Fibroblast of skin of abdomen (primary cell): Measurements from ENCODE around the gene TTC12.
"Not testable (repeated sequence)": the region's sequence is repeated elsewhere in the genome, so short reads cannot be mapped to it uniquely, and the experiment has no call there.

Experiments
- DNase-seq: peaks from one replicate; pipeline ENCODE4 v3.0.0-alpha.2; 2013

TTC12 gene

DNA sequence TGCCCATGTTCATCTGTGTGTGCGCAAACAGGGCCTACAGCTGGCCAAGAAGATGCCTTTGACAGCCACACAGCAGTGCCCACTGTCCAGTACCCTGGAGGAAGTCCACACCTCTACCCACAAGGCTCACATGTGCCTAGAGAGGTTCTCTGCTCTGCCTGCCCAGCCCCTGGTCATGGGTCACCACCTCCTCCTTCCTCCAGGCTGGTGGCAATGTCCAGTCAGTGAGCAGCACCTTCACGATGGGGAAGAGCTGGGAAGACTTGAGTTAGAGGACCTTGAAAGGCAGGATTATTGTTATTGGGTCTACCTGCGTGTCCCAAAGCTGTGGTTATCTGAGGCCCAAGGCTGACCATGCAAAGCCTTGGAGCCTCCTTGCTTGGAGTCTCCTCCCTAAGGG is 28.4 kb upstream of the TTC12 start:
- no peak for DNase-seq

DNA sequence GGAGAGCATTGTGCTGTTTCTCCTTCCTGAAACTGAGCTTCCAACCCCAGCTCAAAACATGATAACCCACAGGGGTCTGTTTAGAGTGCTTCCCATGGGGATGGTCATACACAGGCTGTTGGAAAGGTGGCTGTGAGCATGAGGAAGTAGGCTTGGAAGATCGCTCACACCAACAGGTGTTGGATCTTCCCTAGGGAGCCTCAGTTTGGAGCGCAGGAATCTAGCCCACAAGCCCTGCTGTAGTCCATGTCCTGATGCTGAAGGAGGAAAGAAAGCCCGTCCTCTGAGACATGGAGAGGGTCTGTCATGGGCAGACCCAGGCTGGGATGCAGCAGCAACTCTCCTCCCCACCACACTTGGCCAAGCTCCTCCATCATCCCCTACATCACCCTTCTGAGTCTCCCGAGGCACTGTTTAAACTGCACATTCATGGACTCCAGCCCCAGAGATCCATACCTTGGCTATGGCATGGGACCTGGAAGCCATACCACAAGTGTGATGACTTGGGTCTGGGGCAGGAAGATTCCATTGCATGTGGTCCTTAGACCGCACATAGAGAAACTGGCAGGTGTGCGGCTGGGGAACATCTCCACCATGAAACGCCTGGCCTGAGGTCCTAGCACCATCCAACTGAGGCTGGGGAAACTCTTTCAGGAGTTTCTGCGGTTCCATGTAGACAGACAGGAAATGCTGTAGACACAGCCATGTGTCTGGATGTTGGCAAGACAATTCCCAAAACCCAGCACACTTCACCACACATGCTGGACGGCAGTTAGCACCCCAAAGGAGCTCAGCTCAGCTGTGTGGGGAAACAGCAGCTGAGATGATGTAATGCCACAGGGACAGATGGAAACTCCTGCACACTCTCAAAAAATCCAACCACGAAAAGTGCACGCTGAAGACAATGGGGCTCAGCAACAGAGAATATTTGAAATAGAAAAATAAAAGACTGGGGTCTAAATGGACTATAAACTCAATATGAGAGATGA is 27.6 kb upstream of the TTC12 start:
- peak; percentile 92 for DNase-seq

DNA sequence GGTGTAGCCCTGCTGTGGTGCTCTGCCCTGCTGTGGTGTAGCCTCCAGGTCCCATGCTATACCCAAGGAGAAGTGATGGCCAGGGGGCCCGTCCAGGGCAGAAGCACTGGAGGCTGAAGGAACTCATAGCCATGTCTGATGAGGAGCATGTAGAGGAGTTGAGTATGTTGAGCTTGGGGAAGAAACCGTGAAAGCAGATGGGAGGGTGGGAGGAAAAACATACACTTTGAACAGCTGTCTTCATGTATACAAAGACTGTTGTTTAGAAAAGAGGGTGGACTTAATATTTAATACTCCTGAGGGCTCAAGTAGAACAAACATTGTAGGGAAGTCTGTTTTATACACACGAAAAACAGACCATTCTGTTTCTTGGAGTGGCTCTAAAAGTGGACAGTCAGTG is 26.6 kb upstream of the TTC12 start:
- DNase-seq: no peak

GRCh38 chr11:113288286-113288863 is 26.0 kb upstream of the TTC12 start:
- no peak for DNase-seq

GRCh38 chr11:113289431-113290187 is 24.8 kb upstream of the TTC12 start:
- peak; percentile 60 for DNase-seq

GRCh38 chr11:113293936-113294335 is 20.4 kb upstream of the TTC12 start:
- DNase-seq: no peak

DNA sequence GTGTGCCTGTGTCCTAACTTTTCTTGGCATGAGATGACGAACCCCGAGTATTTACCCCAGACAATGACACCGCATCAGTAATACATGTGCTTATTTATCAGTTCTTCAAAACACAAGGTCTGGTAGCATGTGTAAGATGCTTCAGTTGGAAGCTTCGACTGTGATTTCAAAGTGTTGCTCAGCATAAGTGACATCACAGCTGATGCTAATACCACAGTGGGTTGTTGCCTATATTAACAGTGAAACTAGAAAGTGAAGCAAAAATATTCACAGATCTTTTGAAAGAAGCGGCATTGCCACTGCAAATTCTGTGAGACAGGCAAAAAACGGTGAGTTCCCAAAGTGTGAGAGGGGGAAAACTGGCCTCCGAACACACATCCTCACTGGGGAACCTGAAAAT is 18.4 kb upstream of the TTC12 start:
- DNase-seq: no peak

GRCh38 chr11:113296447-113297205 is 17.8 kb upstream of the TTC12 start:
- DNase-seq: no peak

DNA sequence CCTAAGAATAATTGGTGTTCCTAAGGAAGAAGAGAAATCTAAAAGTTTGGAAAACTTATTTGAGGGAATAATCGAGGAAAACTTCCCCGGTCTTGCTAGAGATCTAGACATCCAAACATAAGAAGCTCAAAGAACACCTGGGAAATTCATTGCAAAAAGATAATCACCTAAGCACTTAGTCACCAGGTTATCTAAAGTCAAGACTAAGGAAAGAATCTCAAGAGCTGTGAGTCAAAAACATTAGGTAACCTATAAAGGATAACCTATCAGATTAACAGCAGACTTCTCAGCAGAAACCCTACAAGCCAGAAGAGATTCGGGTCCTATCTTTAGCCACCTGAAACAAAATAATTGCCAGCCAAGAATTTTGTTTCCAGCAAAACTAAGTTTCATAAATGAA is 15.9 kb upstream of the TTC12 start:
- DNase-seq: not testable (repeated sequence)

- no peak for DNase-seq
These were observed 9.5 kb upstream of the TTC12 start for GRCh38 chr11:113304916-113305315.

DNA sequence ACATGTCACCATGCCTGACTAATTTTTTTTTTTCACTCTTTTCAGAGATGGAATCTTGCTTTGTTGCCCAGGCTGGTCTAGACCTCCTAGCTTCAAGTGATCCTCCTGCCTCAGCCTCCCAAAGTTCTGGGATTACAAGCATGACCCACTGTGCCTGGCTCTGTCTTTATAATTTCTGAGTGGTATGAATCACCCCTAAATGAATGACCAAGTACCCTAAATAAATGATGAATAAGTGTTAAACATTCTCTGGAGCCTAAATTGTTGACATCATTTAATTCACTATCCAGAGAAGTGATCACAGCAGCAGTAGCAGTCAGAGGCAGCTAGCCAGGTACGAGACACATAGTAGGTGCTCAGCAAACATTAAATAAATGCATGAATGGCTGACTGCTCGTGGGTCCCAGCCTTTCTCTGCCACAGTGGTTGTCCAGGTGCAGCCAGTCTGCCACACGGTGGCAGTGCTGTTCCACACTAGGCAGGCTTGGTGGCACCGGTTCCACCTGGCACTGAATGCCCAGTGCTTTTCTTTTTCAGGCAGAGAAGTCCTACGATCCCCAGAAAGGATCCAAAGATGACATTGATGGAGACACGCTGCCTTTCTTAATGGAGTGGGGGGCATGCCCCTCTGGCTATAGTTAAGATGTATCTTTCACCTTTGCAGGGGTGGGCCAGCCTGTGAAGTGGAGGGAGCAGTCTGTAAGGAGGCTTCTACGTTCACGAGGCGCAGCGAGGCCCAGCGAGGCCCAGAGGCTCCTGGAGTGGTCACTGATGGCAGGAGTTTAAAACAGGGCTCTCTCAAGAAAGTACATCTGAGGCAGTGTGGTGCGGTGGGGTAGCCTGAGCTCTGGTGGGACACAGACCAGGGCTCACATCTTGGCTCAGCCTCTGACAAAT is 8.7 kb upstream of the TTC12 start:
- peak; percentile 47 for DNase-seq

GRCh38 chr11:113308601-113309000 is 5.8 kb upstream of the TTC12 start:
- DNase-seq: no peak

- no peak for DNase-seq
These were observed 2.8 kb upstream of the TTC12 start for GRCh38 chr11:113311536-113311935.

- no peak for DNase-seq
These were observed 782 bp upstream of the TTC12 start for GRCh38 chr11:113313601-113314000.

GRCh38 chr11:113314065-113314388 is 356 bp upstream of the TTC12 start:
- no peak for DNase-seq

DNA sequence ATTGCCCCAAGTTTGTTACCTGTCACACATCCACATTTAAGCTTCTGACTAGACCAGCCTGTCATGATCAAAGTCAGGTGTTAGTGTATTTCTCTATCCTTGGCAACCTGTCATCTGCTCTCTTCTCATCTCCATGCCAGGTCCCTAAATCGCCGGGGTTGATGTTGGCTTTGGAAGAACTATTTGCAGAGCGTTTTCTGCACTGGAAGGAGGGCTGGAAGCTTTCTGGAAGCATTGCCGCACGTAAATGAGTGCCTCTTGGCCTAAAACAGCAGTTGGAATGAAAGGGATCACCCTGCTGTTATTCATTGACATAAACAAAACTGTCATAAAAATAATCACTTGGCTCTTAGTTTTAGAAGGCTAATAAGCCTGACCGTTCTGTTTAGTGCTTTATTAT is 1.4 kb downstream of the TTC12 start:
- DNase-seq: no peak

- DNase-seq: no peak
These were observed 1.9 kb downstream of the TTC12 start for GRCh38 chr11:113316256-113316655.

DNA sequence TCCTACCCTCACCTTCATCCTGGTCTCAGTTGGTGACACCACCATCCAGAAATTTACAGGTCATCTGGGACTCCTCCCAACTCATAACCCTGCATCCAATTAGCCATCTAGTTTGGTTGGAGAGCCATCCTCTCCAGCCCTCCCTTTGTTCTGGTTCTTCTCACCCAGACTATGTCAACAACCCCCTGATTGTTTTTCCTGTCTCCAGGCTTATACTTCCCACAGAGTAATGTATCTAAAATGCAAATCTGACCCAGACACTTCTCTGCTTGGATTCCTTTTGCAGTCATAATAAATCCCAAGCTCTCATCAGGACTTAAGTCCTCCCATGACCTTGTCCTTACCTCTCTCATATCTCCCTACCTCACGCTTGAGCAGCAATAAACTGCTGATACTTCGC is 3.0 kb downstream of the TTC12 start:
- DNase-seq: peak; percentile 1

DNA sequence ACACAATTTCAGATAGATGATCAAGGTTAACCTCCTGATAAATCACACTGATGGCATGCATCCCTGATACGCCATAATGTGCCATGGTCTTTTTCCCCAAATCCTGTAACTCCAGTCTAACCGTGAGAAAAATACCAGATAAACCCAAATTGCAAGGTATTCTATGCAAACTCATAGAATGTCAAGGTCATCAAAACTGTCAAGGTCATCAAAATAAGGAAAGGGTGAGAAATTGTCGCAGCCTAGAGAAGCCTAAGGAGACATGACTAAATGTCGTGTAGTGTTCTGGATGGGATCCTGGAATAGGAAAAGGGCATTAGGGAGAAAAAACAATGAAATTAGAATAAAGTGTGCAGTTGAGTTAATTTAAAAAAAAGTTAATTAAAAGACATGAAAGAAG is 4.7 kb downstream of the TTC12 start:
- DNase-seq: no peak

DNA sequence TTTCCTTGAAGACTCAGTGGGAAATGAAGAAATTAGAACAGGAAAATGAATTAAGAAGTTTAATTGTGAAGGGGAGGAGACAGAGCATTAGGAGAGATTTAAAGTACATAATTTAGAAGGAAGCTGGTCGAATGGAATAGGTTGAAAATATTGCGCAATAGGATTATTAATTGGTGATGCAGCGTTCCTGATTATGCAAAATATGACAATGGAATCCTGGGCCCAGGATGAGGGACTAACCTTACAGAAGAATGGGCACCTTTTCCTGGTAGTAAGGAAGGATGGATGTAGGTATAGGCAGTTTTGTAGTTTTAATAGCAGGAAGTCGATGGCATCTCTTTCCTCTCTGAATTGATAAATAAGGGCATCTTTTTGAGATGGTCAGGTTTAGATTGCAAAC is 7.8 kb downstream of the TTC12 start:
- DNase-seq: no peak

- no peak for DNase-seq
These were observed 9.9 kb downstream of the TTC12 start for GRCh38 chr11:113324250-113324649.

- DNase-seq: no peak
These were observed 15.3 kb downstream of the TTC12 start for GRCh38 chr11:113329725-113330124.
